Cardiac muscle cell (in vitro differentiated cells and primary cell): ENCODE measurements around the gene ZNF75A. TPM values are rescaled to one million over a fixed set of nuclear protein-coding genes. Genes with fewer than 3 reads are reported as not detected.

Experiments used
- DNase-seq, 2 donors: peaks; one replicate each; pipeline versions ENCODE4 v3.0.0 to v3.0.0-alpha.2; 2010 to 2017; ENCODE audit warnings: low read depth in 1 of 2, low spot score in 1 of 2
- H3K27ac ChIP-seq: fragments of 200-600 bp; sonication (generic); 2 replicates; pipeline ENCODE4 v1.5.1; 2016
- H3K27me3 ChIP-seq: fragments of 200-600 bp; sonication (generic); 2 replicates; pipeline ENCODE4 v1.6.0; 2016; ENCODE audit warnings: control low read depth
- H3K36me3 ChIP-seq: fragments of 200-600 bp; sonication (generic); 2 replicates; pipeline ENCODE4 v1.5.1; 2016; ENCODE audit warnings: control low read depth
- H3K4me1 ChIP-seq: fragments of 200-600 bp; sonication (generic); 2 replicates; pipeline ENCODE4 v1.8.1; 2017; ENCODE audit warnings: low read depth, mild to moderate bottlenecking, mixed run types
- H3K4me3 ChIP-seq: fragments of 200-600 bp; sonication (generic); 2 replicates; pipeline ENCODE4 v1.5.1; 2016; ENCODE audit warnings: mild to moderate bottlenecking
- H3K9me3 ChIP-seq: fragments of 200-600 bp; sonication (generic); 2 replicates; pipeline ENCODE4 v1.5.1; 2017; ENCODE audit warnings: low read depth, mild to moderate bottlenecking, control low read depth
- CTCF ChIP-seq: IDR thresholded peaks from 2 replicates; pipeline ENCODE4 v1.5.1; 2012; ENCODE audit warnings: low read depth, mild to moderate bottlenecking, low read length
- polyA plus RNA-seq: library from polyadenylated mRNA; unstranded; fragments of >200 nt; fragmentation: Nextera tagmentation; extraction: Ambion mirVana; gene quantifications from 2 replicates; pipeline ENCODE4 v1.2.1, GENCODE V29; 2016
- total RNA-seq: library from RNA; depleted of rRNA; stranded (reverse); fragments of >200 nt; gene quantifications from 2 replicates; pipeline ENCODE4 v1.2.3, GENCODE V29; 2016

The ZNF75A gene
- total and polyA plus RNA-seq, 2 experiments from 2014 or later = 37.9 to 43.4 TPM

GRCh38 chr16:3295783-3296182, 9.5 kb upstream of the ZNF75A start:
- H3K36me3 ChIP-seq = peaks cover 5% of the 10 kb centered on the region
- TF ChIP-seq CTCF = no peak
- no peak for DNase-seq
- no peak overlapping the region for H3K27ac ChIP-seq
- no peak overlapping the region for H3K4me3 ChIP-seq
- no peaks in the 10 kb centered on the region for H3K27me3 ChIP-seq
- H3K9me3 ChIP-seq = no peaks in the 10 kb centered on the region
- H3K4me1 ChIP-seq = no peaks in the 10 kb centered on the region

- no peak for TF ChIP-seq CTCF
- H3K36me3 ChIP-seq = peaks cover 8% of the 10 kb centered on the region
- H3K4me1 ChIP-seq = peaks cover 7% of the 10 kb centered on the region
- H3K4me3 ChIP-seq = peak overlapping the region; percentile 47
- no peaks in the 10 kb centered on the region for H3K9me3 ChIP-seq
- no peaks in the 10 kb centered on the region for H3K27me3 ChIP-seq
- H3K27ac ChIP-seq = peak overlapping the region; percentile 92
- DNase-seq = peak in 1 of 2 donors; percentile 27
These were observed 927 bp upstream of the ZNF75A start for GRCh38 chr16:3304370-3304769.

- TF ChIP-seq CTCF = no peak
- no peaks in the 10 kb centered on the region for H3K9me3 ChIP-seq
- H3K4me1 ChIP-seq = peaks cover 7% of the 10 kb centered on the region
- H3K27ac ChIP-seq = peak overlapping the region; percentile 92
- H3K4me3 ChIP-seq = peak overlapping the region; percentile 47
- DNase-seq = no peak
- no peaks in the 10 kb centered on the region for H3K27me3 ChIP-seq
- peaks cover 8% of the 10 kb centered on the region for H3K36me3 ChIP-seq
These were observed 781 bp downstream of the ZNF75A start for GRCh38 chr16:3306078-3306477.

GRCh38 chr16:3311496-3311895, 6.2 kb downstream of the ZNF75A start:
- Histone ChIP-seq H3K27me3 (no peaks in the 10 kb centered on the region), H3K4me1 (no peaks in the 10 kb centered on the region), H3K36me3 (peaks cover 14% of the 10 kb centered on the region), H3K4me3 (no peak overlapping the region), H3K9me3 (peaks cover 3% of the 10 kb centered on the region), H3K27ac (no peak overlapping the region)
- TF ChIP-seq CTCF = no peak
- DNase-seq = no peak

GRCh38 chr16:3317315-3317999, 12.2 kb downstream of the ZNF75A start:
- Histone ChIP-seq H3K4me3 (no peak overlapping the region), H3K27me3 (no peaks in the 10 kb centered on the region), H3K36me3 (peaks cover 24% of the 10 kb centered on the region), H3K27ac (no peak overlapping the region), H3K4me1 (no peaks in the 10 kb centered on the region), H3K9me3 (peaks cover 11% of the 10 kb centered on the region)
- no peak for TF ChIP-seq CTCF
- DNase-seq = peak in 1 of 2 donors; percentile 15
